Measurements from ENCODE around the gene SLC22A2. TPM values are rescaled to one million over a fixed set of nuclear protein-coding genes. Genes with fewer than 3 reads are reported as not detected.

Gene SLC22A2
- total and polyA plus RNA-seq, 2 experiments from 2014 or later, result 0.43 to 0.57 TPM

DNA sequence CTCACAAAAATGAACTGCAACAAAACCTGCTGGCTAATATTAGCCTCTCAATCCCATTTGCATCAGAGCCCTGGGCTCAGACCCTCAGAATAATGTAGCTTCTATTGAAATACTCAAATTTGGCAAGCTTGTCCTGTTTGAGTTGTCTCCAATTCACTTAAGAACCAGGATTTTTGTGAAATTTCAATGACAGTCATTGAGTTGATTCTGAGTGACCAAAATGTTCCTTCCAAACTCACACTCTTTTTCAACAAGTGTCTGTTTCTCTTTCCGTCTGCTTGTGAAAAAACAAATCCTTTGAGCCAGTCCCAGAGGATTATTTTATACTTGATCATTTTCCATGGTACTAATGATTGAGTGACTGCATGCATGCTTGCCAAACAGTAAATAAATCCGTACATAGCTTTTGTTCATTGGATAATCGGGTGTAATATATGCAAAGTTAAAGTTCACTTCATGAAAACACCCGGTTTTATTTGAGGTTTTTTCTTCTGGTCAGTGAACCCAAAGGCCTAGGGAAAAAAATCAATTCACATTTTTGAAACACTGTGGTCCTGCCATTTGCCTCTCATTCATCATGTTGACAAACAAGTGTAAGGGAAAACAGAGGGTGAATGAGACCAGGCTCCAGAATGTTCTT, 16.4 kb upstream of the SLC22A2 start:
- H3K27me3 ChIP-seq, result no peaks in the 10 kb centered on the region
- DNase-seq (ENCODE audit: low spot score), result no peak
- H3K4me2 ChIP-seq, result no peak overlapping the region
- no peak overlapping the region for H3K4me3 ChIP-seq
- H3K9me3 ChIP-seq (ENCODE audit: low read depth), result no peaks in the 10 kb centered on the region
- no peaks in the 10 kb centered on the region for H4K20me1 ChIP-seq (ENCODE audit: insufficient read depth, poor library complexity, severe bottlenecking)
- no peaks in the 10 kb centered on the region for H3K9me2 ChIP-seq (replicated peaks; ENCODE audit: insufficient read depth)
- WGBS (ENCODE audit: low lambda C conversion rate, missing lambda C conversion rate), result 85% methylated on average over 4 of the region's 4 CpGs
- TF ChIP-seq, protein P1, sequence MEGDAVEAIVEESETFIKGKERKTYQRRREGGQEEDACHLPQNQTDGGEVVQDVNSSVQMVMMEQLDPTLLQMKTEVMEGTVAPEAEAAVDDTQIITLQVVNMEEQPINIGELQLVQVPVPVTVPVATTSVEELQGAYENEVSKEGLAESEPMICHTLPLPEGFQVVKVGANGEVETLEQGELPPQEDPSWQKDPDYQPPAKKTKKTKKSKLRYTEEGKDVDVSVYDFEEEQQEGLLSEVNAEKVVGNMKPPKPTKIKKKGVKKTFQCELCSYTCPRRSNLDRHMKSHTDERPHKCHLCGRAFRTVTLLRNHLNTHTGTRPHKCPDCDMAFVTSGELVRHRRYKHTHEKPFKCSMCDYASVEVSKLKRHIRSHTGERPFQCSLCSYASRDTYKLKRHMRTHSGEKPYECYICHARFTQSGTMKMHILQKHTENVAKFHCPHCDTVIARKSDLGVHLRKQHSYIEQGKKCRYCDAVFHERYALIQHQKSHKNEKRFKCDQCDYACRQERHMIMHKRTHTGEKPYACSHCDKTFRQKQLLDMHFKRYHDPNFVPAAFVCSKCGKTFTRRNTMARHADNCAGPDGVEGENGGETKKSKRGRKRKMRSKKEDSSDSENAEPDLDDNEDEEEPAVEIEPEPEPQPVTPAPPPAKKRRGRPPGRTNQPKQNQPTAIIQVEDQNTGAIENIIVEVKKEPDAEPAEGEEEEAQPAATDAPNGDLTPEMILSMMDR (IDR thresholded peaks at IDR 0.05; ENCODE audit: poor library complexity), result no peak
- TF ChIP-seq EZH2 (IDR thresholded peaks at IDR 0.05; ENCODE audit: borderline replicate concordance), result no peak
- no peak for TF ChIP-seq EZH2phosphoT487 (IDR thresholded peaks at IDR 0.05; ENCODE audit: low read depth, severe bottlenecking, unreplicated experiment)
- no peak overlapping the region for H2AFZ ChIP-seq
- no peaks in the 10 kb centered on the region for H3K79me2 ChIP-seq
- no peaks in the 10 kb centered on the region for H3K36me3 ChIP-seq (replicated peaks; ENCODE audit: insufficient read depth, low read depth)
- no peak overlapping the region for H3K27ac ChIP-seq
- no peaks in the 10 kb centered on the region for H3K4me1 ChIP-seq (ENCODE audit: insufficient read depth)

GRCh38 chr6:160273750-160274149, 15.1 kb upstream of the SLC22A2 start:
- Histone ChIP-seq H3K79me2 (no peaks in the 10 kb centered on the region), H3K4me3 (no peak overlapping the region), H2AFZ (no peak overlapping the region), H3K27me3 (no peaks in the 10 kb centered on the region), H3K9me2 (replicated peaks; ENCODE audit: insufficient read depth) (no peaks in the 10 kb centered on the region), H3K4me2 (no peak overlapping the region), H3K4me1 (ENCODE audit: insufficient read depth) (no peaks in the 10 kb centered on the region), H3K27ac (no peak overlapping the region), H4K20me1 (ENCODE audit: insufficient read depth, poor library complexity, severe bottlenecking) (no peaks in the 10 kb centered on the region), H3K36me3 (replicated peaks; ENCODE audit: insufficient read depth, low read depth) (no peaks in the 10 kb centered on the region), H3K9me3 (ENCODE audit: low read depth) (no peaks in the 10 kb centered on the region)
- WGBS (ENCODE audit: low lambda C conversion rate, missing lambda C conversion rate), result 96% methylated on average over 5 of the region's 5 CpGs
- TF ChIP-seq EZH2phosphoT487 (IDR thresholded peaks at IDR 0.05; ENCODE audit: low read depth, severe bottlenecking, unreplicated experiment) (no peak), EZH2 (IDR thresholded peaks at IDR 0.05; ENCODE audit: borderline replicate concordance) (no peak)
- TF ChIP-seq, protein P1 (IDR thresholded peaks at IDR 0.05; ENCODE audit: poor library complexity), result no peak
- DNase-seq (ENCODE audit: low spot score), result no peak

- no peaks in the 10 kb centered on the region for H3K9me3 ChIP-seq (ENCODE audit: low read depth)
- H3K4me1 ChIP-seq (ENCODE audit: insufficient read depth), result no peaks in the 10 kb centered on the region
- H3K27me3 ChIP-seq, result no peaks in the 10 kb centered on the region
- TF ChIP-seq EZH2 (IDR thresholded peaks at IDR 0.05; ENCODE audit: borderline replicate concordance) (no peak), EZH2phosphoT487 (IDR thresholded peaks at IDR 0.05; ENCODE audit: low read depth, severe bottlenecking, unreplicated experiment) (no peak)
- TF ChIP-seq, protein P1 (IDR thresholded peaks at IDR 0.05; ENCODE audit: poor library complexity), result no peak
- H4K20me1 ChIP-seq (ENCODE audit: insufficient read depth, poor library complexity, severe bottlenecking), result no peaks in the 10 kb centered on the region
- no peaks in the 10 kb centered on the region for H3K9me2 ChIP-seq (replicated peaks; ENCODE audit: insufficient read depth)
- H3K4me3 ChIP-seq, result no peak overlapping the region
- no peak overlapping the region for H2AFZ ChIP-seq
- no peaks in the 10 kb centered on the region for H3K36me3 ChIP-seq (replicated peaks; ENCODE audit: insufficient read depth, low read depth)
- H3K27ac ChIP-seq, result peak overlapping the region; percentile 17
- no peaks in the 10 kb centered on the region for H3K79me2 ChIP-seq
- DNase-seq (ENCODE audit: low spot score), result no peak
- no peak overlapping the region for H3K4me2 ChIP-seq
Measured at GRCh38 chr6:160273196-160273595, 14.6 kb upstream of the SLC22A2 start.

All from hepatocyte (in vitro differentiated cells).